ENCODE results near the gene MYL7. TPM values are rescaled to one million over a fixed set of nuclear protein-coding genes. Genes with fewer than 3 reads are reported as not detected.
A peak's percentile ranks its signal among the peaks of the same experiment; 100 is the strongest.

MYL7 gene
- total and polyA plus RNA-seq, 2 donors (not counting 1 experiment from before 2014, with no cell fraction given): not detected

DNA sequence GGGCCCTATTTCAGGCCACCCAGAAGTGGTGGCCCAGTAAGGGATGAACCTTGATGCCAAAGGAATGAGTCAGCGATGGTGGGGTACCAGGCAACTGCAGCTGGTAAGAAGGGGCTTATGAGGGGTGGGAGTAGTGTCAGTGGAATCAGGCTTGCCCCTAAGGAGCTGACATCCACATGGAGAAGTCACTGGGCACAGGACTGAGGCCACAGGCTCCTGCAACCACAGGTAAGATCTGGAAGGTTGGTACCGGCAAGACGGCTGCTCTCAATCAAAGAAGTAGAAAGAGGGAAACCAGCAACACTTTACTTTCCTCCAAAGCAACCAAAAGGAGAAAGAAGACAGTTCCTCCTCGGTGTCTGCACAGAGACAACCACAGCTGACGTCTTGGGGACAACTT is 45.6 kb upstream of the MYL7 start:
- Histone ChIP-seq H3K36me3 (ENCODE audit: control insufficient read depth, insufficient read depth, low read length) (no peaks in the 10 kb centered on the region), H3K4me1 (ENCODE audit: control insufficient read depth, extremely low read depth, insufficient read depth, low read length) (peaks cover 4% of the 10 kb centered on the region), H3K27ac (ENCODE audit: insufficient read depth, low read length) (no peak overlapping the region), H3K27me3 (ENCODE audit: control insufficient read depth, insufficient read depth, low read length) (peaks cover 11% of the 10 kb centered on the region), H2AFZ (ENCODE audit: low read length) (no peak overlapping the region), H3K4me2 (ENCODE audit: extremely low read depth, insufficient read depth, low read length) (no peak overlapping the region), H3K9me3 (ENCODE audit: control insufficient read depth, insufficient read depth, low read depth, low read length) (no peaks in the 10 kb centered on the region), H3K4me3 (replicated peaks in 1 of 4; ENCODE audit: control extremely low read depth in 1 of 4, insufficient read depth in 1 of 4, low read depth in 3 of 4, low read length in 4 of 4) (no peak overlapping the region), H3K79me2 (ENCODE audit: control insufficient read depth, insufficient read depth, low read length) (no peaks in the 10 kb centered on the region), H3K9ac (ENCODE audit: insufficient read depth, low read length) (no peak overlapping the region), H4K20me1 (ENCODE audit: control insufficient read depth, extremely low read depth, insufficient read depth, low read length) (no peaks in the 10 kb centered on the region)
- DNase-seq (ENCODE audit: low read depth in 2 of 2): no peak
- no peak for TF ChIP-seq EZH2 (IDR thresholded peaks at IDR 0.05; ENCODE audit: low read length, missing control alignments)
- TF ChIP-seq, protein P1, sequence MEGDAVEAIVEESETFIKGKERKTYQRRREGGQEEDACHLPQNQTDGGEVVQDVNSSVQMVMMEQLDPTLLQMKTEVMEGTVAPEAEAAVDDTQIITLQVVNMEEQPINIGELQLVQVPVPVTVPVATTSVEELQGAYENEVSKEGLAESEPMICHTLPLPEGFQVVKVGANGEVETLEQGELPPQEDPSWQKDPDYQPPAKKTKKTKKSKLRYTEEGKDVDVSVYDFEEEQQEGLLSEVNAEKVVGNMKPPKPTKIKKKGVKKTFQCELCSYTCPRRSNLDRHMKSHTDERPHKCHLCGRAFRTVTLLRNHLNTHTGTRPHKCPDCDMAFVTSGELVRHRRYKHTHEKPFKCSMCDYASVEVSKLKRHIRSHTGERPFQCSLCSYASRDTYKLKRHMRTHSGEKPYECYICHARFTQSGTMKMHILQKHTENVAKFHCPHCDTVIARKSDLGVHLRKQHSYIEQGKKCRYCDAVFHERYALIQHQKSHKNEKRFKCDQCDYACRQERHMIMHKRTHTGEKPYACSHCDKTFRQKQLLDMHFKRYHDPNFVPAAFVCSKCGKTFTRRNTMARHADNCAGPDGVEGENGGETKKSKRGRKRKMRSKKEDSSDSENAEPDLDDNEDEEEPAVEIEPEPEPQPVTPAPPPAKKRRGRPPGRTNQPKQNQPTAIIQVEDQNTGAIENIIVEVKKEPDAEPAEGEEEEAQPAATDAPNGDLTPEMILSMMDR (conservative IDR thresholded peaks at IDR 0.05 in 1 of 2, IDR thresholded peaks at IDR 0.05 in 1 of 2; ENCODE audit: low read depth in 1 of 2, low read length in 2 of 2): no peak

DNA sequence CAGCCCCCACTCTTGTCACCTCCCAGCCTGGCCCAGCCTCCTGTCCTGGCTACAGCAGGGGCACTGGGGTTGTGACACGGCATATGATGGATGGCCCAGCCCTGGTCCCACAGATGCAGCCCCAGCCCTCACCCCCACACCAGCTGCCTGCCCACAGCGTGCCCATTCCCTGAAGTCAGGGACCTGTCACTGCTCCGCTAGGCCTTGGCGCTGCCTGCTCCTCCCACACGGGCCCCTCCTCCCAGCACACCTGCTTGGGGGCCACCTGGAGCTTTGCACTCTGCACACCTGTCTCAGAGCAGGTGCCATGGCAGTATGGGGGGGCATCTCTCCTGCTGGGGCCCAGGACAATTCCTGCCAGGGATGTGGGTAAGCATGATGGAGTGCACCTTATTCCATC is 44.6 kb upstream of the MYL7 start:
- Histone ChIP-seq H2AFZ (ENCODE audit: low read length) (no peak overlapping the region), H4K20me1 (ENCODE audit: control insufficient read depth, extremely low read depth, insufficient read depth, low read length) (no peaks in the 10 kb centered on the region), H3K36me3 (ENCODE audit: control insufficient read depth, insufficient read depth, low read length) (no peaks in the 10 kb centered on the region), H3K79me2 (ENCODE audit: control insufficient read depth, insufficient read depth, low read length) (no peaks in the 10 kb centered on the region), H3K27ac (ENCODE audit: insufficient read depth, low read length) (no peak overlapping the region), H3K9ac (ENCODE audit: insufficient read depth, low read length) (no peak overlapping the region), H3K4me2 (ENCODE audit: extremely low read depth, insufficient read depth, low read length) (no peak overlapping the region), H3K4me3 (replicated peaks in 1 of 4; ENCODE audit: control extremely low read depth in 1 of 4, insufficient read depth in 1 of 4, low read depth in 3 of 4, low read length in 4 of 4) (no peak overlapping the region), H3K4me1 (ENCODE audit: control insufficient read depth, extremely low read depth, insufficient read depth, low read length) (peaks cover 4% of the 10 kb centered on the region), H3K9me3 (ENCODE audit: control insufficient read depth, insufficient read depth, low read depth, low read length) (no peaks in the 10 kb centered on the region), H3K27me3 (ENCODE audit: control insufficient read depth, insufficient read depth, low read length) (peaks cover 16% of the 10 kb centered on the region)
- no peak for TF ChIP-seq EZH2 (IDR thresholded peaks at IDR 0.05; ENCODE audit: low read length, missing control alignments)
- TF ChIP-seq, protein P1 (conservative IDR thresholded peaks at IDR 0.05 in 1 of 2, IDR thresholded peaks at IDR 0.05 in 1 of 2; ENCODE audit: low read depth in 1 of 2, low read length in 2 of 2): no peak
- no peak for DNase-seq (ENCODE audit: low read depth in 2 of 2)

DNA sequence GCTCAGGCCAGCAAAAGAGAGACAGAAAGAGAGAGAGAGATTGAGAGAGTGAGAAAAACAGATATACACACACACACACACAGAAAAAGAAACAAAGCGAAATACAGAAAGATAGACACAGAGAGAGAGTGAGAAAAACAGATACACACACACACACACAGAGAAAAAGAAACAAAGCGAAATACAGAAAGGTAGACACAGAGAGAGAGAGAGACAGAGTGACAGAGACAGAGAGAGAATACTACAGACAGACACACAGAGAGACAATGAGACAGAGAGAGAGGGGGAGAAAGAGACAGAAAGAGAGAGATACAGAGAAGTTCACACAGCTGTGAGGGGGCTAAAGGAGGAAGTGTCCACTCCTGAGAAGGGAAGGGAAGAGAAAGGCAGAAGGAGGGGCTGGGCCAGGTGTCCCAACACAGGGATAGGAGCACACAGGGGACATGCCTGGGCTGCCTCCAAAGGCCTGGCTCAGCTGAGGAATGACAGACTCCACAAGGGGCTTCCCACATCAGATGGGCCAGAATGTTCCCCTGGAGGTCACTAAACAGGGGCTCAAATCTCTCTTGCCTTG is 43.8 kb upstream of the MYL7 start:
- Histone ChIP-seq H3K4me2 (ENCODE audit: extremely low read depth, insufficient read depth, low read length) (no peak overlapping the region), H3K4me3 (replicated peaks in 1 of 4; ENCODE audit: control extremely low read depth in 1 of 4, insufficient read depth in 1 of 4, low read depth in 3 of 4, low read length in 4 of 4) (no peak overlapping the region), H3K27ac (ENCODE audit: insufficient read depth, low read length) (no peak overlapping the region), H2AFZ (ENCODE audit: low read length) (peak overlapping the region; percentile 7), H3K9me3 (ENCODE audit: control insufficient read depth, insufficient read depth, low read depth, low read length) (no peaks in the 10 kb centered on the region), H3K9ac (ENCODE audit: insufficient read depth, low read length) (no peak overlapping the region), H3K4me1 (ENCODE audit: control insufficient read depth, extremely low read depth, insufficient read depth, low read length) (peaks cover 4% of the 10 kb centered on the region), H3K27me3 (ENCODE audit: control insufficient read depth, insufficient read depth, low read length) (peaks cover 12% of the 10 kb centered on the region), H3K79me2 (ENCODE audit: control insufficient read depth, insufficient read depth, low read length) (no peaks in the 10 kb centered on the region), H4K20me1 (ENCODE audit: control insufficient read depth, extremely low read depth, insufficient read depth, low read length) (no peaks in the 10 kb centered on the region), H3K36me3 (ENCODE audit: control insufficient read depth, insufficient read depth, low read length) (no peaks in the 10 kb centered on the region)
- TF ChIP-seq, protein P1 (conservative IDR thresholded peaks at IDR 0.05 in 1 of 2, IDR thresholded peaks at IDR 0.05 in 1 of 2; ENCODE audit: low read depth in 1 of 2, low read length in 2 of 2): no peak
- TF ChIP-seq EZH2 (IDR thresholded peaks at IDR 0.05; ENCODE audit: low read length, missing control alignments): no peak
- no peak for DNase-seq (ENCODE audit: low read depth in 2 of 2)

All from fibroblast of lung (primary cell).